OCI-LY1 (cell line): Measurements from ENCODE around the gene OR4C6.

Experiments
- H2AFZ ChIP-seq: fragments of 200-600 bp; sonication (generic), shearing (Covaris generic); 2 replicates; pipeline ENCODE4 v1.6.0; 2014; ENCODE audit warnings: antibody characterized with exemption, mild to moderate bottlenecking, low read length
- H3F3A ChIP-seq: fragments of 200-600 bp; sonication (generic), shearing (Covaris generic); 2 replicates; pipeline ENCODE4 v1.6.0; 2014; ENCODE audit warnings: mild to moderate bottlenecking, antibody characterized with exemption, low read length, moderate library complexity; ENCODE audit not compliant: insufficient read depth
- H3K27ac ChIP-seq: fragments of 200-600 bp; sonication (generic); 2 replicates; pipeline ENCODE4 v1.5.1; 2014; ENCODE audit warnings: low read length, mixed run types, mild to moderate bottlenecking, low read depth; ENCODE audit not compliant: poor library complexity, severe bottlenecking
- H3K27me3 ChIP-seq: fragments of 200-600 bp; sonication (generic); 2 replicates; pipeline ENCODE4 v1.6.0; 2014; ENCODE audit warnings: antibody characterized with exemption, mild to moderate bottlenecking, low read length, moderate library complexity; ENCODE audit not compliant: insufficient read depth
- H3K36me3 ChIP-seq: fragments of 200-600 bp; sonication (generic); 2 replicates; pipeline ENCODE4 v1.6.1; 2014; ENCODE audit warnings: mild to moderate bottlenecking, antibody characterized with exemption, low read length, moderate library complexity, mixed read lengths; ENCODE audit not compliant: insufficient read depth
- H3K4me1 ChIP-seq: fragments of 200-600 bp; sonication (generic); 2 replicates; pipeline ENCODE4 v1.5.1; 2014; ENCODE audit warnings: mild to moderate bottlenecking, low read length, moderate library complexity; ENCODE audit not compliant: insufficient read depth, severe bottlenecking
- H3K4me2 ChIP-seq: fragments of 200-600 bp; sonication (generic), shearing (Covaris generic); 2 replicates; pipeline ENCODE4 v1.6.1; 2014; ENCODE audit warnings: low read length
- H3K4me3 ChIP-seq: fragments of 200-600 bp; sonication (generic); 2 replicates; pipeline ENCODE4 v1.5.1; 2014; ENCODE audit warnings: low read length, low read depth, mild to moderate bottlenecking, mixed read lengths; ENCODE audit not compliant: poor library complexity, severe bottlenecking
- H3K79me2 ChIP-seq: fragments of 200-600 bp; shearing (Covaris generic); 2 replicates; pipeline ENCODE4 v1.6.1; 2016; ENCODE audit warnings: mixed run types, low read length, mixed read lengths; ENCODE audit not compliant: insufficient read depth
- H3K9ac ChIP-seq: fragments of 200-600 bp; sonication (generic), shearing (Covaris generic); 2 replicates; pipeline ENCODE4 v1.6.1; 2014; ENCODE audit warnings: mild to moderate bottlenecking, low read length, mixed read lengths
- H3K9me2 ChIP-seq: fragments of 200-600 bp; sonication (generic), shearing (Covaris generic); 2 replicates; pipeline ENCODE4 v1.6.1; 2014; ENCODE audit warnings: low read depth, mild to moderate bottlenecking, low read length, mixed read lengths
- H3K9me3 ChIP-seq: fragments of 200-600 bp; shearing (Covaris generic); 2 replicates; pipeline ENCODE4 v1.6.1; 2014; ENCODE audit warnings: low read length, mixed read lengths
- H4K20me1 ChIP-seq: fragments of 200-600 bp; sonication (generic), shearing (Covaris generic); 2 replicates; pipeline ENCODE4 v1.6.0; 2016; ENCODE audit warnings: mild to moderate bottlenecking, low read length; ENCODE audit not compliant: insufficient read depth
- CTCF ChIP-seq: fragments of 200-600 bp; sonication (generic), shearing (Covaris generic); IDR thresholded peaks from 2 replicates; pipeline ENCODE4 v1.5.1; 2017; ENCODE audit warnings: mild to moderate bottlenecking, antibody characterized with exemption, low read length, moderate library complexity, mixed read lengths
- EZH2 ChIP-seq: fragments of 200-600 bp; sonication (generic), shearing (Covaris generic); IDR thresholded peaks from 2 replicates; pipeline ENCODE4 v1.8.0; 2017; ENCODE audit warnings: borderline replicate concordance, mixed run types, mild to moderate bottlenecking, antibody characterized with exemption, low read length, moderate library complexity, mixed read lengths

The OR4C6 gene

GRCh38 chr11:55648027-55648426 is 14.0 kb upstream of the OR4C6 start, which contains the start of gene OR4S2:
Gene OR4S2, plus strand, starts transcription at chr11:55648327. Its CDS starts 2,577 bp downstream, at chr11:55650904.
- Histone ChIP-seq H3K27ac (no peak within 1 kb of the TSS), H2AFZ (no peak within 1 kb of the TSS), H3K9ac (no peak within 1 kb of the TSS), H3K9me3 (no peaks in the 10 kb centered on the region), H3K9me2 (no peaks in the 10 kb centered on the region), H3K27me3 (no peaks in the 10 kb centered on the region), H4K20me1 (no peaks in the 10 kb centered on the region), H3K4me2 (no peak within 1 kb of the TSS), H3K79me2 (no peaks in the 10 kb centered on the region), H3K36me3 (no peaks in the 10 kb centered on the region), H3K4me3 (no peak within 1 kb of the TSS), H3K4me1 (no peaks in the 10 kb centered on the region), H3F3A (no peaks in the 10 kb centered on the region)
- TF ChIP-seq CTCF (no peak), EZH2 (no peak)

GRCh38 chr11:55652560-55652959 is 9.4 kb upstream of the OR4C6 start:
- no peaks in the 10 kb centered on the region for H3K9me2 ChIP-seq
- no peaks in the 10 kb centered on the region for H3K9me3 ChIP-seq
- no peak overlapping the region for H3K4me3 ChIP-seq
- TF ChIP-seq EZH2 (no peak), CTCF (no peak)
- no peaks in the 10 kb centered on the region for H3K79me2 ChIP-seq
- no peaks in the 10 kb centered on the region for H4K20me1 ChIP-seq
- no peaks in the 10 kb centered on the region for H3F3A ChIP-seq
- no peak overlapping the region for H2AFZ ChIP-seq
- no peak overlapping the region for H3K27ac ChIP-seq
- H3K27me3 ChIP-seq, result no peaks in the 10 kb centered on the region
- H3K4me2 ChIP-seq, result no peak overlapping the region
- no peaks in the 10 kb centered on the region for H3K36me3 ChIP-seq
- H3K4me1 ChIP-seq, result no peaks in the 10 kb centered on the region
- no peak overlapping the region for H3K9ac ChIP-seq

- Histone ChIP-seq H3K79me2 (no peaks in the 10 kb centered on the region), H3K4me2 (no peak overlapping the region), H2AFZ (no peak overlapping the region), H3K27me3 (no peaks in the 10 kb centered on the region), H3K9me2 (no peaks in the 10 kb centered on the region), H4K20me1 (no peaks in the 10 kb centered on the region), H3K36me3 (no peaks in the 10 kb centered on the region), H3K4me1 (no peaks in the 10 kb centered on the region), H3K4me3 (no peak overlapping the region), H3K27ac (no peak overlapping the region), H3K9ac (no peak overlapping the region), H3F3A (no peaks in the 10 kb centered on the region), H3K9me3 (no peaks in the 10 kb centered on the region)
- no peak for TF ChIP-seq CTCF
- TF ChIP-seq EZH2, result no peak
Measured at GRCh38 chr11:55655096-55655495, 6.9 kb upstream of the OR4C6 start.
